Epidermal melanocyte (primary cell): ENCODE results near the gene TEAD4.

Experiments used
- DNase-seq: peaks from one replicate; pipeline ENCODE4 v3.0.0; 2011; ENCODE audit warnings: low spot score; ENCODE audit not compliant: insufficient read length

TEAD4 gene

GRCh38 chr12:2960390-2960956, 1.3 kb downstream of the TEAD4 start:
- no peak for DNase-seq

GRCh38 chr12:2960996-2961616, 1.9 kb downstream of the TEAD4 start:
- DNase-seq = no peak

- no peak for DNase-seq
Measured at GRCh38 chr12:2961705-2962104, 2.5 kb downstream of the TEAD4 start.

- DNase-seq = no peak
Measured at GRCh38 chr12:2963154-2963759, 4.1 kb downstream of the TEAD4 start.

GRCh38 chr12:2963760-2964292, 4.6 kb downstream of the TEAD4 start:
- no peak for DNase-seq

GRCh38 chr12:2967651-2968050, 8.5 kb downstream of the TEAD4 start:
- no peak for DNase-seq

GRCh38 chr12:2970744-2971143, 11.5 kb downstream of the TEAD4 start:
- no peak for DNase-seq

- DNase-seq = no peak
Measured at GRCh38 chr12:2973566-2973965, 14.4 kb downstream of the TEAD4 start.

- no peak for DNase-seq
Measured at GRCh38 chr12:2974560-2974971, 15.4 kb downstream of the TEAD4 start.

GRCh38 chr12:2976581-2976996, 17.4 kb downstream of the TEAD4 start:
- DNase-seq = no peak

- no peak for DNase-seq
Measured at GRCh38 chr12:2977776-2978175, 18.6 kb downstream of the TEAD4 start.

GRCh38 chr12:2979806-2980205, 20.6 kb downstream of the TEAD4 start:
- no peak for DNase-seq

- no peak for DNase-seq
Measured at GRCh38 chr12:2980630-2981029, 21.4 kb downstream of the TEAD4 start.

GRCh38 chr12:2982361-2982760, 23.2 kb downstream of the TEAD4 start:
- DNase-seq = no peak

- DNase-seq = no peak
Measured at GRCh38 chr12:2984249-2984648, 25.1 kb downstream of the TEAD4 start.

GRCh38 chr12:2984698-2985097, 25.5 kb downstream of the TEAD4 start:
- DNase-seq = no peak

GRCh38 chr12:2986876-2987275, 27.7 kb downstream of the TEAD4 start:
- no peak for DNase-seq

- DNase-seq = no peak
Measured at GRCh38 chr12:2988494-2988893, 29.3 kb downstream of the TEAD4 start.

- no peak for DNase-seq
Measured at GRCh38 chr12:2992724-2993123, 33.5 kb downstream of the TEAD4 start.

- no peak for DNase-seq
Measured at GRCh38 chr12:2997989-2998670, 38.9 kb downstream of the TEAD4 start.

- no peak for DNase-seq
Measured at GRCh38 chr12:2998789-2999264, 39.6 kb downstream of the TEAD4 start.

- DNase-seq = no peak
Measured at GRCh38 chr12:2999265-2999841, 40.2 kb downstream of the TEAD4 start.
